ENCODE results near the gene SPOUT1.
A peak's percentile ranks its signal among the peaks of the same experiment; 100 is the strongest.

DNA sequence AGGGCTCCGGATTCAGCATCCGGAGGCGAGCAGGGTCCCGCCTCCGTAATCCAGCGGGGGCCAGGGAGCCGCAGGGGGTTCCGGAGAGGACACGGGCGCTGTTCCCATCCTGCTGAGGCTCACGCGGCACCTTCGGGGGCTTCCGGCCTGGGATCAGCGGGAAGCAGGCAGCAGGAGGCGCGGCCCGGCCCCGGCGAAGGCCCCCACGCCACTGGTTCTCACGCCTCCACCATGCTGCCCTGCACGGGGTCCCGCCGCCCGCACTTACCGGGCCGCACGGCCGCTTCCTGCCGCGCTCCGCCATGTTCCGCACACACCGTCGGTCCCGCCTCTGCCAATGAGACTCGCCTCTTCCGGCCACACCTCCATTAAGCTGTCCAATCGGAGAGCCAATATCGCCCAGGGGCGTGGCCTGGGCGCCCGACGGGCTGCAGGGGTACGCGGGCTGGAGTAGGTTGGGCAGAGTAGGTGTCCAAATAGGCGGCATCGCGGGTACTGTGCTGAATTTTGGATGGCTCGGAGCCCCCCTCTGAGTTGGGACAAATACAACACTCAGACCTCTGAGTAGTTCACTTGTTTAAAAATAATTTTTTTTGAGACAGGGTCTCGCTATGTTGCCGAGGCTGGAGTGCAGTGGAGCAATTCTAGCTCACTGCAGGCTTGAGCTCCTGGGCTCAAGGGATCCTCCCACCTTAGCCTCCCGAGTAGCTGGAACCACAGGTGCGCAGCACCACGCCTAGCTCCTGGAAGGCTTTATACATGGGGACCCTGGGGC lies at the start of gene SPOUT1:
- TF ChIP-seq TAF1 (IDR thresholded peaks at IDR 0.05; ENCODE audit: borderline replicate concordance, low read depth, low read length) (peak; percentile 88), POLR2AphosphoS5 (IDR thresholded peaks at IDR 0.05; ENCODE audit: low read depth, low read length) (peak; percentile 90), POLR2A (IDR thresholded peaks at IDR 0.05; ENCODE audit: low read depth, low read length) (peak; percentile 95)
